Measurements from ENCODE around the gene DDX42.

- TF ChIP-seq CTCF (IDR thresholded peaks at IDR 0.05) (no peak), POLR2A (IDR thresholded peaks at IDR 0.05) (no peak), EP300 (IDR thresholded peaks at IDR 0.05) (no peak)
Measured at GRCh38 chr17:63752707-63753106, 21.3 kb upstream of the DDX42 start.
